Neural cell (in vitro differentiated cells): ENCODE measurements around the gene HSF4. TPM values are rescaled to one million over a fixed set of nuclear protein-coding genes. Genes with fewer than 3 reads are reported as not detected.

Experiments
- H2AFZ ChIP-seq: fragments of 200-600, 300-800 bp; sonication (generic), shearing (Covaris generic); 2 replicates; pipeline ENCODE4 v1.6.0; 2014; ENCODE audit warnings: low read depth, mild to moderate bottlenecking, antibody characterized with exemption, low read length, moderate library complexity
- H3F3A ChIP-seq: fragments of 200-600 bp; shearing (Covaris generic); 2 replicates; pipeline ENCODE4 v1.6.1; 2016; ENCODE audit warnings: mild to moderate bottlenecking, moderate library complexity, mixed read lengths, antibody characterized with exemption, low read length; ENCODE audit not compliant: insufficient read depth, poor library complexity, severe bottlenecking
- H3K27ac ChIP-seq: fragments of 200-600, 300-800 bp; sonication (generic), shearing (Covaris generic); 2 replicates; pipeline ENCODE4 v1.5.1; 2014; ENCODE audit warnings: mild to moderate bottlenecking, low read length, moderate library complexity
- H3K27me3 ChIP-seq: fragments of 300-800, 200-600 bp; sonication (generic), shearing (Covaris generic); 2 replicates; pipeline ENCODE4 v1.6.0; 2014; ENCODE audit warnings: mild to moderate bottlenecking, low read depth, low read length, moderate library complexity; ENCODE audit not compliant: insufficient read depth
- H3K36me3 ChIP-seq: fragments of 300-800, 200-600 bp; sonication (generic), shearing (Covaris generic); 2 replicates; pipeline ENCODE4 v1.5.1; 2014; ENCODE audit warnings: mild to moderate bottlenecking, antibody characterized with exemption, low read length, moderate library complexity; ENCODE audit not compliant: insufficient read depth
- H3K4me2 ChIP-seq: fragments of 300-800, 200-600 bp; sonication (generic), shearing (Covaris generic); 2 replicates; pipeline ENCODE4 v1.6.0; 2014; ENCODE audit warnings: mild to moderate bottlenecking, low read length
- H3K4me3 ChIP-seq: fragments of 300-800, 200-600 bp; sonication (generic), shearing (Covaris generic); 2 replicates; pipeline ENCODE4 v1.5.1; 2014; ENCODE audit warnings: mild to moderate bottlenecking, low read length, moderate library complexity
- H3K79me2 ChIP-seq: fragments of 200-600 bp; shearing (Covaris generic); replicated peaks from 2 replicates; pipeline ENCODE4 v1.6.0; 2014; ENCODE audit warnings: mild to moderate bottlenecking, low read length, moderate library complexity; ENCODE audit not compliant: insufficient read depth
- H3K9ac ChIP-seq: fragments of 300-800, 200-600 bp; sonication (generic), shearing (Covaris generic); 2 replicates; pipeline ENCODE4 v1.6.1; 2016; ENCODE audit warnings: mild to moderate bottlenecking, low read length, mixed read lengths
- H3K9me2 ChIP-seq: fragments of 200-600 bp; shearing (Covaris generic); 2 replicates; pipeline ENCODE4 v1.6.1; 2016; ENCODE audit warnings: mild to moderate bottlenecking, low read length, mixed read lengths; ENCODE audit not compliant: insufficient read depth
- H3K9me3 ChIP-seq: fragments of 200-600, 300-800 bp; sonication (generic), shearing (Covaris generic); 2 replicates; pipeline ENCODE4 v1.6.1; 2016; ENCODE audit warnings: mild to moderate bottlenecking, mixed run types, low read length, moderate library complexity, mixed read lengths
- H4K20me1 ChIP-seq: fragments of 200-600 bp; shearing (Covaris generic); 2 replicates; pipeline ENCODE4 v1.6.1; 2016; ENCODE audit warnings: mild to moderate bottlenecking, mixed run types; ENCODE audit not compliant: insufficient read depth
- CTCF ChIP-seq: fragments of 450-650 bp; IDR thresholded peaks from 2 replicates; pipeline ENCODE4 v1.5.1; 2014; ENCODE audit warnings: antibody characterized with exemption, mild to moderate bottlenecking, moderate library complexity; ENCODE audit not compliant: poor library complexity, severe bottlenecking
- EP300 ChIP-seq: fragments of 450-650 bp; conservative IDR thresholded peaks from 2 replicates; pipeline ENCODE4 v1.6.1; 2014; ENCODE audit warnings: antibody characterized with exemption, mild to moderate bottlenecking, moderate library complexity; ENCODE audit not compliant: poor library complexity, severe bottlenecking
- EZH2 ChIP-seq: fragments of 200-600, 300-800 bp; shearing (Covaris generic), sonication (generic); IDR thresholded peaks from 2 replicates; pipeline ENCODE4 v1.6.1; 2014; ENCODE audit warnings: antibody characterized with exemption, low read length, borderline replicate concordance, mild to moderate bottlenecking; ENCODE audit not compliant: insufficient read depth, poor library complexity, severe bottlenecking
- MXI1 ChIP-seq: fragments of 450-650 bp; conservative IDR thresholded peaks from 2 replicates; pipeline ENCODE4 v1.6.1; 2014; ENCODE audit warnings: antibody characterized with exemption, mild to moderate bottlenecking; ENCODE audit not compliant: poor library complexity, severe bottlenecking
- POLR2AphosphoS5 ChIP-seq: IDR thresholded peaks from 2 replicates; pipeline ENCODE4 v1.6.1; 2012
- RAD21 ChIP-seq: fragments of 450-650 bp; conservative IDR thresholded peaks from 2 replicates; pipeline ENCODE4 v1.6.1; 2014; ENCODE audit warnings: antibody characterized with exemption, mild to moderate bottlenecking, moderate library complexity
- REST ChIP-seq: IDR thresholded peaks from 2 replicates; pipeline ENCODE4 v1.6.1; 2012; ENCODE audit warnings: borderline replicate concordance
- SMC3 ChIP-seq: fragments of 450-650 bp; conservative IDR thresholded peaks from 2 replicates; pipeline ENCODE4 v1.6.1; 2014; ENCODE audit warnings: antibody characterized with exemption, mild to moderate bottlenecking, moderate library complexity; ENCODE audit not compliant: poor library complexity
- TAF1 ChIP-seq: IDR thresholded peaks from 2 replicates; pipeline ENCODE4 v1.6.1; 2012; ENCODE audit warnings: low read depth
- polyA plus RNA-seq: library from polyadenylated mRNA; depleted of rRNA; stranded (reverse); fragments of >200 nt; gene quantifications from 2 replicates; pipeline ENCODE4 v1.2.3, GENCODE V29; 2014

HSF4 gene
- polyA plus RNA-seq, 1 donor from 2014 or later = 12.7 TPM

GRCh38 chr16:67147437-67148140 is 17.0 kb upstream of the HSF4 start:
- H3K9me2 ChIP-seq = no peaks in the 10 kb centered on the region

GRCh38 chr16:67148221-67148620 is 16.3 kb upstream of the HSF4 start:
- H3K4me3 ChIP-seq = no peak overlapping the region
- no peaks in the 10 kb centered on the region for H3K9me2 ChIP-seq
- no peak overlapping the region for H3K9ac ChIP-seq
- H3K9me3 ChIP-seq = peaks cover 3% of the 10 kb centered on the region
- H3F3A ChIP-seq = no peaks in the 10 kb centered on the region
- no peaks in the 10 kb centered on the region for H4K20me1 ChIP-seq
- H3K27me3 ChIP-seq = peaks cover 49% of the 10 kb centered on the region
- H3K79me2 ChIP-seq = no peaks in the 10 kb centered on the region
- no peak overlapping the region for H3K27ac ChIP-seq
- no peak overlapping the region for H2AFZ ChIP-seq
- no peak overlapping the region for H3K4me2 ChIP-seq
- peaks cover 4% of the 10 kb centered on the region for H3K36me3 ChIP-seq
- TF ChIP-seq EZH2 (no peak), CTCF (no peak), SMC3 (no peak), RAD21 (no peak), POLR2AphosphoS5 (no peak), MXI1 (no peak)

More at GRCh38 chr16:67147437-67148140, 17.0 kb upstream of the HSF4 start:
- no peak overlapping the region for H3K4me3 ChIP-seq
- H3K36me3 ChIP-seq = peaks cover 4% of the 10 kb centered on the region
- TF ChIP-seq REST (no peak), CTCF (no peak), POLR2AphosphoS5 (no peak), EZH2 (no peak), RAD21 (no peak), SMC3 (no peak), MXI1 (no peak), TAF1 (no peak), EP300 (no peak)
- H3K27me3 ChIP-seq = peaks cover 43% of the 10 kb centered on the region
- H3K4me2 ChIP-seq = no peak overlapping the region
- no peaks in the 10 kb centered on the region for H3F3A ChIP-seq
- no peak overlapping the region for H3K27ac ChIP-seq
- no peak overlapping the region for H2AFZ ChIP-seq
- H3K9ac ChIP-seq = no peak overlapping the region
- no peaks in the 10 kb centered on the region for H3K79me2 ChIP-seq
- H3K9me3 ChIP-seq = peaks cover 3% of the 10 kb centered on the region
- H4K20me1 ChIP-seq = no peaks in the 10 kb centered on the region
